Ascending aorta (tissue), 2 donors: ENCODE results near the gene RPA1. TPM values are rescaled to one million over a fixed set of nuclear protein-coding genes. Genes with fewer than 3 reads are reported as not detected.
A peak's percentile ranks its signal among the peaks of the same experiment; 100 is the strongest.
"Not testable (repeated sequence)": the region's sequence is repeated elsewhere in the genome, so short reads cannot be mapped to it uniquely, and the experiment has no call there.

Experiments used
- DNase-seq, 2 donors: peaks; one replicate each; pipeline ENCODE4 v3.0.0-alpha.2; 2019; ENCODE audit warnings: low spot score in 2 of 2
- H3K27ac ChIP-seq, 2 donors: fragments of 200-600 bp; sonication (generic); one replicate each; pipeline ENCODE4 v1.5.1; 2016 to 2017; ENCODE audit warnings: mild to moderate bottlenecking in 1 of 2
- H3K27me3 ChIP-seq: fragments of 200-600 bp; sonication (generic); one replicate; pipeline ENCODE4 v1.5.1; 2017
- H3K36me3 ChIP-seq, 2 donors: fragments of 200-600 bp; sonication (generic); one replicate each; pipeline ENCODE4 v1.5.1; 2016
- H3K4me1 ChIP-seq, 2 donors: fragments of 200-600 bp; sonication (generic); one replicate each; pipeline ENCODE4 v1.5.1; 2016 to 2017; ENCODE audit warnings: mild to moderate bottlenecking in 1 of 2
- H3K4me3 ChIP-seq, 2 donors: fragments of 200-600 bp; sonication (generic); one replicate each; pipeline ENCODE4 v1.5.1; 2016 to 2017; ENCODE audit warnings: mild to moderate bottlenecking in 1 of 2
- H3K9me3 ChIP-seq, 2 donors: fragments of 200-600 bp; sonication (generic); one replicate each; pipeline ENCODE4 v1.5.1; 2016
- CTCF ChIP-seq, 3 experiments: fragments of 200-600 bp in 2 of 3; fragments of 450-650 bp in 1 of 3; sonication (generic) in 2 of 3; IDR thresholded peaks; one replicate each; pipeline ENCODE4 v1.5.1; 2016 to 2019; ENCODE audit warnings: antibody characterized with exemption in 3 of 3, mild to moderate bottlenecking in 1 of 3, moderate library complexity in 1 of 3
- intact Hi-C: fragments of 100-400 bp; cut with DNase I; formaldehyde crosslinking; loops from one replicate; pipeline ENCODE4 v1.15.1; 2023
- total RNA-seq: library from RNA; depleted of rRNA; stranded (reverse); fragments of >200 nt; gene quantifications from one replicate; pipeline ENCODE4 v1.1.0, GENCODE V29; 2016

RPA1 gene
- total RNA-seq, 1 donor from 2014 or later = 34.0 TPM

- Histone ChIP-seq H3K27me3 (no peaks in the 10 kb centered on the region), H3K9me3 (no peaks in the 10 kb centered on the region), H3K4me1 (no peaks in the 10 kb centered on the region), H3K4me3 (no peak overlapping the region), H3K27ac (no peak overlapping the region), H3K36me3 (peaks cover 22 to 35% of the 10 kb centered on the region in 2 donors)
- no peak for DNase-seq
- intact Hi-C loops = no loop called here
- no peak for TF ChIP-seq CTCF (IDR thresholded peaks at IDR 0.05)
These were observed 26.5 kb upstream of the RPA1 start for GRCh38 chr17:1803280-1803679.

DNA sequence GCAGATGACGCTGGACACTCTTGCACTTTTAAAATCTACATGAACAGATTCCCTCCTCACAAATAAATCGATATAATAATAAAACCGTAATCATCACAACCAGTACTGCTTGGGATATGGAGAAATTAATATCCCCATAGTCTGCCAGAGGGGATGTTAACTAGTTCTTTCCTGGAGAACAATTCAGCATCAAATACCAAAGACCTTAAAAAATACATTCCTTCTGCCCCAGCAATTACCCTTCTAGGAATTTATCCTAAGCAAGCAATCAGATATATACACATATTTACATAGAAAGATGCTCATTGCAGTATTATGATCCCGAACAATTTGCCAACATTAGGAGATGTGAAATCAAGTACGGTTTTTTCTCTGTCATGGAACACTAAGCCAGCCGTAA is 21.9 kb upstream of the RPA1 start:
- no peak overlapping the region for H3K4me3 ChIP-seq
- no peak for DNase-seq
- intact Hi-C loops = no loop called here
- H3K36me3 ChIP-seq = peaks cover 23 to 28% of the 10 kb centered on the region in 2 donors
- no peaks in the 10 kb centered on the region for H3K27me3 ChIP-seq
- H3K4me1 ChIP-seq = no peaks in the 10 kb centered on the region
- H3K27ac ChIP-seq = no peak overlapping the region
- TF ChIP-seq CTCF (IDR thresholded peaks at IDR 0.05) = no peak
- no peaks in the 10 kb centered on the region for H3K9me3 ChIP-seq

- no peak for DNase-seq
- H3K9me3 ChIP-seq = no peaks in the 10 kb centered on the region
- no peaks in the 10 kb centered on the region for H3K4me1 ChIP-seq
- no peak overlapping the region for H3K27ac ChIP-seq
- no peaks in the 10 kb centered on the region for H3K27me3 ChIP-seq
- TF ChIP-seq CTCF (IDR thresholded peaks at IDR 0.05) = no peak
- H3K36me3 ChIP-seq = peaks cover 17 to 28% of the 10 kb centered on the region in 2 donors
- intact Hi-C loops = no loop called here
- H3K4me3 ChIP-seq = no peak overlapping the region
These were observed 21.2 kb upstream of the RPA1 start for GRCh38 chr17:1808644-1809043.

DNA sequence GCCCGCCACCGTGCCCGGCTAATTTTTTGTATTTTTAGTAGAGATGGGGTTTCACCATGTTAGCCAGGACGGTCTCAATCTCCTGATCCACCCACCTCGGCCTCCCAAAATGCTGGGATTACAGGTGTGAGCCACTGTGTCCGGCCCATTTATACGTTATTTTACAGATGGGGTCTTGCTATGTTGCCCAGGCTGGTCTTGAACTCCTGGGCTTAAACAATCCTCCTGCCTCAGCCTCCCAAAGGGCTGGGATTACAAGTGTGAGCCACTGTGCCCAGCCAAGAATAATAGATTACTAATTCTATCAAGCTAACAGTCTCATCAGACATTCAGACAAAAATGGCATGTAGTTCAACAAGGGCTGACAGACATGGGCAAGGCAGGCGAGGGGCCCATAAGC is 20.0 kb upstream of the RPA1 start:
- H3K4me1 ChIP-seq, H3K4me3 ChIP-seq, H3K9me3 ChIP-seq, H3K27me3 ChIP-seq, H3K27ac ChIP-seq, intact Hi-C loops: not testable (repeated sequence)
- peak in 1 of 2 donors; percentile 13 for DNase-seq
- H3K36me3 ChIP-seq = peaks cover 11 to 17% of the 10 kb centered on the region in 2 donors

DNA sequence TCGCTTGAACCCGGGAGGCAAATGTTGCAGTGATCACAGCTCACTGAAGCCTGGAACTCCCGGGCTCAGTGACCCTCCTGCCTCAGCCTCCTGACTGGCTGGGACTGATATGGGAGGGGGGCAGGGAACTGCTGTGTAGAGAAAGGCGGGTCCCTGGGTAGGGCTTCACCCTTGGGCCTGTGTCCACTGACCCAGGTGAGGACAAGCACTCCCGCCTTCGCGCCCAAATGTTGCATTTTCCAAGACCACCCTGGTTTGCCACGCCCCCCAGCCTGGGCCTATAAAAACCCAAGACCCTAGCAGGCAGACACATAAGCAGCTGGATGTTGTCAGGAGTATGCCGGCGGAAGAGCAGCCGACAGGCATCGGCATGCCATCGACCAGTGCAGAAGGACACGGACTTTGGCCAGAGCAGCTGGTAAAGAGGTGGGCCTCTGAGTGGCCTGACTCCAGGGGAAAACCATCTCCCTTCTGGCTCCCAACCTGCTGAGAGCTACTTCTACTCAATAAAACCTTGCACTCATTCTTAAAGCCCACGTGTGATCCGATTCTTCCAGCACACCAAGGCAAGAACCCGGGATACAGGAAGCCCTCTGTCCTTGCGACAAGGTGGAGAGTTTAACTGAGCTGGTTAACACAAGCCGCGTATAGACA is 19.2 kb upstream of the RPA1 start:
- Histone ChIP-seq H3K4me3 (no peak overlapping the region), H3K27ac (no peak overlapping the region), H3K27me3 (no peaks in the 10 kb centered on the region), H3K4me1 (no peaks in the 10 kb centered on the region), H3K9me3 (no peaks in the 10 kb centered on the region), H3K36me3 (peaks cover 11 to 16% of the 10 kb centered on the region in 2 donors)
- intact Hi-C loops = no loop called here
- DNase-seq = no peak
- no peak for TF ChIP-seq CTCF (IDR thresholded peaks at IDR 0.05)

GRCh38 chr17:1813088-1813487 is 16.7 kb upstream of the RPA1 start:
- TF ChIP-seq CTCF (IDR thresholded peaks at IDR 0.05) = no peak
- intact Hi-C loops = no loop called here

More at GRCh38 chr17:1813088-1813487, 16.7 kb upstream of the RPA1 start:
- H3K36me3 ChIP-seq = peaks cover 11 to 16% of the 10 kb centered on the region in 2 donors
- DNase-seq = no peak
- H3K9me3 ChIP-seq = no peaks in the 10 kb centered on the region
- no peaks in the 10 kb centered on the region for H3K27me3 ChIP-seq
- no peaks in the 10 kb centered on the region for H3K4me1 ChIP-seq
- H3K27ac ChIP-seq = no peak overlapping the region
- no peak overlapping the region for H3K4me3 ChIP-seq
